NCI-H2107 treated with DMSO at 0.1 percent for 48 hours (cell line): ENCODE measurements around the gene GPRC5A.

ENCODE experiments used
- DNase-seq: peaks from one replicate; lab custom pipeline; 2025; ENCODE audit not compliant: unreplicated experiment; lab: John Stamatoyannopoulos, UW

The GPRC5A gene

GRCh38 chr12:12908711-12909110, 17.3 kb downstream of the GPRC5A start:
- no peak for DNase-seq

- DNase-seq: no peak
Observed at GRCh38 chr12:12909228-12909994, 18.0 kb downstream of the GPRC5A start.

GRCh38 chr12:12909995-12910420, 18.6 kb downstream of the GPRC5A start:
- no peak for DNase-seq

- no peak for DNase-seq
Observed at GRCh38 chr12:12912711-12913110, 21.3 kb downstream of the GPRC5A start.

GRCh38 chr12:12915656-12916055, 24.3 kb downstream of the GPRC5A start:
- no peak for DNase-seq

GRCh38 chr12:12916135-12916944, 25.0 kb downstream of the GPRC5A start:
- DNase-seq: peak; percentile 73

GRCh38 chr12:12917517-12917916, 26.2 kb downstream of the GPRC5A start:
- DNase-seq: no peak

- no peak for DNase-seq
Observed at GRCh38 chr12:12918781-12919389, 27.5 kb downstream of the GPRC5A start.

- no peak for DNase-seq
Observed at GRCh38 chr12:12919666-12920435, 28.5 kb downstream of the GPRC5A start.

GRCh38 chr12:12922191-12922616, 30.8 kb downstream of the GPRC5A start:
- no peak for DNase-seq

GRCh38 chr12:12922978-12923377, 31.6 kb downstream of the GPRC5A start:
- DNase-seq: no peak

- DNase-seq: no peak
Observed at GRCh38 chr12:12924169-12924568, 32.8 kb downstream of the GPRC5A start.

GRCh38 chr12:12925388-12925787, 34.0 kb downstream of the GPRC5A start:
- no peak for DNase-seq

- DNase-seq: no peak
Observed at GRCh38 chr12:12926571-12927071, 35.3 kb downstream of the GPRC5A start.

- peak; percentile 82 for DNase-seq
Observed at GRCh38 chr12:12927211-12928079, 36.1 kb downstream of the GPRC5A start.

- no peak for DNase-seq
Observed at GRCh38 chr12:12929696-12930095, 38.3 kb downstream of the GPRC5A start.

GRCh38 chr12:12930633-12931219, 39.4 kb downstream of the GPRC5A start:
- DNase-seq: no peak

GRCh38 chr12:12933742-12934141, 42.4 kb downstream of the GPRC5A start:
- DNase-seq: no peak

- DNase-seq: no peak
Observed at GRCh38 chr12:12934556-12934955, 43.2 kb downstream of the GPRC5A start.
